Esophagus squamous epithelium (tissue), 4 donors: ENCODE measurements around the gene RCAN3.

Source experiments
- POLR2A ChIP-seq, 4 donors: fragments of 450-650 bp; IDR thresholded peaks; one replicate each; pipeline ENCODE4 v1.6.1; 2017; ENCODE audit warnings: antibody characterized with exemption in 4 of 4, mild to moderate bottlenecking in 4 of 4, moderate library complexity in 3 of 4
- TF ChIP-seq, protein P1 (sequence below), 6 experiments: fragments of 450-650 bp in 4 of 6; fragments of 200-600 bp in 2 of 6; sonication (generic) in 2 of 6; IDR thresholded peaks; one replicate each; pipeline ENCODE4 v1.5.1; 2016 to 2019; ENCODE audit warnings: antibody characterized with exemption in 6 of 6, mild to moderate bottlenecking in 4 of 6, moderate library complexity in 4 of 6

DNA sequence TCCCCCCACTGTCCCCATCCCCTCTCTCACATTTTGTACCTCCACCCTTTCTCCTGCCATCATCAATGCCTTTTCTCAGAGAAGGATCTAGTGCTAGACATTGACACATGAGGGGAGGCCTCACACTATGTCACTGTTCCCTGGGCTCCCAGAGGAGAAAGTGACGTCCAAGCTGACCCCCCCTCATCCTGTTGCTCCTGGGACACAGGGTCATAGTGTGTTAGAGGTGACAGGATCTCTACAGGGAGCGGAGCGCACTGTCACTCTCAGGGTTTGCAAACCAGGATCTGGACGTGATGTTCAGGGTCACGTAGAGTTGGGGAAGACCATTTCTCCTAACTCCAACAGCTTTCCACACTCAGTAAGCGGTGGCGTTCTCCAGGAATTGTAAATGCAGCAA lies 55.8 kb downstream of the RCAN3 start:
- TF ChIP-seq, protein P1, sequence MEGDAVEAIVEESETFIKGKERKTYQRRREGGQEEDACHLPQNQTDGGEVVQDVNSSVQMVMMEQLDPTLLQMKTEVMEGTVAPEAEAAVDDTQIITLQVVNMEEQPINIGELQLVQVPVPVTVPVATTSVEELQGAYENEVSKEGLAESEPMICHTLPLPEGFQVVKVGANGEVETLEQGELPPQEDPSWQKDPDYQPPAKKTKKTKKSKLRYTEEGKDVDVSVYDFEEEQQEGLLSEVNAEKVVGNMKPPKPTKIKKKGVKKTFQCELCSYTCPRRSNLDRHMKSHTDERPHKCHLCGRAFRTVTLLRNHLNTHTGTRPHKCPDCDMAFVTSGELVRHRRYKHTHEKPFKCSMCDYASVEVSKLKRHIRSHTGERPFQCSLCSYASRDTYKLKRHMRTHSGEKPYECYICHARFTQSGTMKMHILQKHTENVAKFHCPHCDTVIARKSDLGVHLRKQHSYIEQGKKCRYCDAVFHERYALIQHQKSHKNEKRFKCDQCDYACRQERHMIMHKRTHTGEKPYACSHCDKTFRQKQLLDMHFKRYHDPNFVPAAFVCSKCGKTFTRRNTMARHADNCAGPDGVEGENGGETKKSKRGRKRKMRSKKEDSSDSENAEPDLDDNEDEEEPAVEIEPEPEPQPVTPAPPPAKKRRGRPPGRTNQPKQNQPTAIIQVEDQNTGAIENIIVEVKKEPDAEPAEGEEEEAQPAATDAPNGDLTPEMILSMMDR (IDR thresholded peaks at IDR 0.05): no peak
- TF ChIP-seq POLR2A (IDR thresholded peaks at IDR 0.05): no peak
